Endothelial cell of umbilical vein (primary cell): ENCODE measurements around the gene C4orf33. TPM values are rescaled to one million over a fixed set of nuclear protein-coding genes. Genes with fewer than 3 reads are reported as not detected.

Experiments used
- BruUV-seq: library from RNA; stranded (reverse); fragments of 400-500 nt; replicated peaks from 2 replicates; lab custom pipeline; 2021; lab: Mats Ljungman, UMichigan
- CTCF ChIA-PET: fragments of 300-600, 350-600 bp; sonication (Branson Sonifier 250); formaldehyde crosslinking; loops from one replicate; lab custom pipeline; 2021; ENCODE audit warnings: antibody characterized with exemption, inconsistent platforms; lab: Charles Lee
- POLR2A ChIA-PET: fragments of 300-600, 350-600 bp; sonication (Branson Sonifier 250); formaldehyde crosslinking; loops from one replicate; lab custom pipeline; 2021; ENCODE audit warnings: antibody characterized with exemption, inconsistent platforms; lab: Charles Lee
- DNase-seq: peaks from one replicate; pipeline ENCODE4 v3.0.0-alpha.2; 2011; ENCODE audit warnings: low read depth, low spot score
- FAIRE-seq: peaks from 2 replicates; lab custom pipeline; 2011; peaks lifted over from hg19 to GRCh38; lab: Jason Lieb, UNC
- H2AFZ ChIP-seq: 2 replicates; pipeline ENCODE4 v1.6.0; 2012; ENCODE audit warnings: low read depth, low read length, control low read depth, inconsistent platforms
- H3K27ac ChIP-seq: 2 replicates; pipeline ENCODE4 v1.5.1; 2011; ENCODE audit warnings: low read depth, mild to moderate bottlenecking, control low read depth, low read length, moderate library complexity; ENCODE audit not compliant: insufficient read depth
- H3K27me3 ChIP-seq, 2 experiments: 2 replicates each; pipeline versions ENCODE4 v1.6.0 to v1.6.1; 2011; ENCODE audit warnings: low read length in 2 of 2, mixed read lengths in 1 of 2; ENCODE audit not compliant: control insufficient read depth in 2 of 2, insufficient read depth in 2 of 2
- H3K36me3 ChIP-seq, 2 experiments: 2 replicates in 1 of 2; 3 replicates in 1 of 2; pipeline ENCODE4 v1.5.1; 2011; ENCODE audit warnings: low read length in 2 of 2, mild to moderate bottlenecking in 1 of 2, moderate library complexity in 1 of 2; ENCODE audit not compliant: control insufficient read depth in 2 of 2, insufficient read depth in 2 of 2; ENCODE audit errors: extremely low read depth in 1 of 2
- H3K4me1 ChIP-seq: 3 replicates; pipeline ENCODE4 v1.5.1; 2011; ENCODE audit warnings: mild to moderate bottlenecking, low read length; ENCODE audit not compliant: control insufficient read depth, insufficient read depth; ENCODE audit errors: extremely low read depth
- H3K4me2 ChIP-seq: 2 replicates; pipeline ENCODE4 v1.6.1; 2011; ENCODE audit warnings: low read length, control low read depth, mixed read lengths; ENCODE audit not compliant: insufficient read depth
- H3K4me3 ChIP-seq, 3 experiments: fragments of 200-600 bp in 1 of 3; sonication (generic), shearing (Covaris generic) in 1 of 3; replicated peaks in 1 of 3; 2 replicates each; pipeline ENCODE4 v1.5.1; 2011 to 2016; ENCODE audit warnings: control low read depth in 3 of 3, low read length in 3 of 3, mild to moderate bottlenecking in 2 of 3, inconsistent platforms in 1 of 3, low read depth in 1 of 3, moderate library complexity in 1 of 3; ENCODE audit not compliant: insufficient read depth in 1 of 3
- H3K79me2 ChIP-seq: 2 replicates; pipeline ENCODE4 v1.6.0; 2012; ENCODE audit warnings: low read length, inconsistent platforms; ENCODE audit not compliant: control insufficient read depth, insufficient read depth
- H3K9ac ChIP-seq: replicated peaks from 2 replicates; pipeline ENCODE3; 2011; ENCODE audit warnings: low read length, control low read depth; ENCODE audit not compliant: insufficient read depth; ENCODE audit errors: extremely low read depth
- H3K9me1 ChIP-seq: replicated peaks from 3 replicates; pipeline ENCODE4 v1.6.0; 2011; ENCODE audit warnings: mild to moderate bottlenecking, low read length; ENCODE audit not compliant: control insufficient read depth, insufficient read depth; ENCODE audit errors: extremely low read depth
- H3K9me3 ChIP-seq: replicated peaks from 2 replicates; pipeline ENCODE4 v1.5.1; 2012; ENCODE audit warnings: low read length, inconsistent platforms; ENCODE audit not compliant: control insufficient read depth, insufficient read depth
- H4K20me1 ChIP-seq: replicated peaks from 2 replicates; pipeline ENCODE3; 2011; ENCODE audit warnings: mild to moderate bottlenecking, low read length; ENCODE audit not compliant: control insufficient read depth, insufficient read depth; ENCODE audit errors: extremely low read depth
- EZH2 ChIP-seq: IDR thresholded peaks from 2 replicates; pipeline ENCODE4 v1.6.1; 2012; ENCODE audit warnings: borderline replicate concordance, low read depth, mild to moderate bottlenecking, moderate library complexity, low read length, inconsistent platforms; ENCODE audit not compliant: severe bottlenecking
- FOS ChIP-seq: IDR thresholded peaks from 2 replicates; pipeline ENCODE4 v1.6.1; 2011; ENCODE audit warnings: mild to moderate bottlenecking, low read length, moderate library complexity, borderline replicate concordance; ENCODE audit not compliant: insufficient read depth
- GATA2 ChIP-seq: IDR thresholded peaks from 2 replicates; pipeline ENCODE4 v1.7.0; 2011; ENCODE audit warnings: low read depth, mild to moderate bottlenecking, moderate library complexity, mixed read lengths, low read length; ENCODE audit not compliant: insufficient read length, insufficient read depth
- JUN ChIP-seq: IDR thresholded peaks from 2 replicates; pipeline ENCODE4 v1.6.1; 2011; ENCODE audit warnings: borderline replicate concordance, low read depth; ENCODE audit not compliant: insufficient read length, insufficient read depth
- MYC ChIP-seq: IDR thresholded peaks from one replicate; pipeline ENCODE4 v1.6.1; 2011; ENCODE audit warnings: mild to moderate bottlenecking, low read depth, low read length
- POLR2A ChIP-seq: IDR thresholded peaks from 2 replicates; pipeline ENCODE4 v1.6.1; 2012; ENCODE audit warnings: low read depth, mild to moderate bottlenecking, control low read depth, low read length
- POLR2AphosphoS5 ChIP-seq: IDR thresholded peaks from 2 replicates; pipeline ENCODE4 v1.6.1; 2012; ENCODE audit warnings: low read depth, mild to moderate bottlenecking, control low read depth, low read length, moderate library complexity; ENCODE audit not compliant: insufficient read depth
- dilution Hi-C: fragments of 300-500 bp; cut with MboI; formaldehyde crosslinking; loops from one replicate; pipeline ENCODE4 v1.15.0; 2019; ENCODE audit warnings: low sequenced_read_pairs; ENCODE audit not compliant: extremely low pct_ligation_motif_present
- intact Hi-C: fragments of 100-400 bp; cut with micrococcal nuclease; formaldehyde crosslinking; loops from one replicate; pipeline ENCODE4 v1.10.0; 2022
- polyA plus RNA-seq, 4 experiments: library from polyadenylated mRNA; depleted of rRNA in 3 of 4; stranded (reverse) in 3 of 4; unstranded in 1 of 4; fragments of >200 nt; gene quantifications; 2 replicates each; pipeline versions ENCODE4 v1.2.1 to v1.2.3, GENCODE V29; 2011 to 2012; ENCODE audit warnings: missing spikeins in 1 of 4
- total RNA-seq: library from RNA; stranded (reverse); gene quantifications from 2 replicates; pipeline ENCODE4 v1.2.3, GENCODE V29; 2021
- TF ChIP-seq, protein P1 (sequence below), 2 donors: IDR thresholded peaks; 1 replicate in 1 of 2; 2 replicates in 1 of 2; pipeline ENCODE4 v1.5.1; 2011; ENCODE audit warnings: low read length in 2 of 2, mild to moderate bottlenecking in 2 of 2, moderate library complexity in 2 of 2, control low read depth in 1 of 2, inconsistent platforms in 1 of 2, low read depth in 1 of 2; ENCODE audit not compliant: insufficient read depth in 1 of 2; ENCODE audit errors: extremely low read depth in 1 of 2
- TF ChIP-seq, protein P2 (sequence below): IDR thresholded peaks from 2 replicates; pipeline ENCODE4 v1.6.1; 2011; ENCODE audit not compliant: insufficient read depth, insufficient read length

Gene C4orf33
- total and polyA plus RNA-seq, 2 donors (not counting 3 experiments of a cell fraction or from before 2014, with no cell fraction given) = 2.6 to 9.4 TPM

DNA sequence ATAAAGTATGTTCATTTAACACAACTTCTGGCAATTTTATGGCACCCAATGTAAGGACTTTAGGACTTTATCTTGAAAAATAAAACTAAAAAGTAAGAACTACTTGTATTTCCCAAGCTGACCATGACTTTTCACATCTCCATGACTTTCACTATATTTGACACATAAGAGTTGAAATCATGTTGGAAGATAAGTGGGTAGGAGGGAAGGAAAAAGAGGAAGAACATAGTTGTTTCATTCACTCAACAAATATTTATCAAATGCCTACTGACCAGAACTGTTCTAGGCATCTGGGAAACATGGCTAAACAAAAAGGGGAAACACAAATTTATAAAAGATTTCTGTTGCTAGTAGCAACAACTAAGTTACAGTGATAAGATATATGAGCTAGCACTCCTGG lies 18.6 kb upstream of the C4orf33 start:
- intact Hi-C loops = no loop called here
- no peak for FAIRE-seq
- CTCF ChIA-PET = interaction anchor here (1.0 to 1.1 kb wide), 2 partner anchors 16 to 171 kb away, joined by 3 read pairs; partner anchors contain the start of gene SCLT1

DNA sequence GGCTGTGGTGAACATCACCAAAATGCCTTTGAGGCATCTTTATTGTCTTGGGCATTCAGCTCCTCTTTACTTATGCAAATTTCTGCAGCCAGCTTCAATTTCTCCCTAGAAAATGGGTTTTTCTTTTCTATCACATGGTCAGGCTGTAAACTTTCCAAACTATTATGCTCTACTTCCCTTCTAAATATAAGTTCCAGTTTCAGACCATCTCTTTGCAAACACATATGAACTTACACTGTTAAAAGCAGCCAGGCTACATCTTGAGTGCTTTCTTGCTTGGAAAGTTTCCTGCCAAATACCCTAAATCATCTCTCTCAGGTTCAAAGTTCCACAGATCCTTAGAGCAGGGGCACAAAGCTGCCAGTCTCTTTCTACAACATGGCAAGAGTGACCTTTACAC lies 15.8 kb upstream of the C4orf33 start:
- H2AFZ ChIP-seq = no peak overlapping the region
- FAIRE-seq (no peak), DNase-seq (no peak)
- peaks cover 0 to 2% of the 10 kb centered on the region in 2 experiments for H3K36me3 ChIP-seq
- ChIA-PET CTCF (no interaction called here), POLR2A (no interaction called here)
- H3K79me2 ChIP-seq = peaks cover 56% of the 10 kb centered on the region
- no peak overlapping the region for H3K4me3 ChIP-seq
- H3K9me3 ChIP-seq = no peaks in the 10 kb centered on the region
- no peaks in the 10 kb centered on the region for H3K4me1 ChIP-seq
- no TSS peak for BruUV-seq
- H3K27me3 ChIP-seq = no peaks in the 10 kb centered on the region
- H4K20me1 ChIP-seq = no peaks in the 10 kb centered on the region
- dilution Hi-C loops (no loop called here), intact Hi-C loops (no loop called here)
- no peak overlapping the region for H3K9ac ChIP-seq
- no peak overlapping the region for H3K4me2 ChIP-seq
- no peaks in the 10 kb centered on the region for H3K9me1 ChIP-seq
- no peak for TF ChIP-seq POLR2AphosphoS5
- no peak for TF ChIP-seq JUN
- no peak for TF ChIP-seq POLR2A
- TF ChIP-seq, protein P1, sequence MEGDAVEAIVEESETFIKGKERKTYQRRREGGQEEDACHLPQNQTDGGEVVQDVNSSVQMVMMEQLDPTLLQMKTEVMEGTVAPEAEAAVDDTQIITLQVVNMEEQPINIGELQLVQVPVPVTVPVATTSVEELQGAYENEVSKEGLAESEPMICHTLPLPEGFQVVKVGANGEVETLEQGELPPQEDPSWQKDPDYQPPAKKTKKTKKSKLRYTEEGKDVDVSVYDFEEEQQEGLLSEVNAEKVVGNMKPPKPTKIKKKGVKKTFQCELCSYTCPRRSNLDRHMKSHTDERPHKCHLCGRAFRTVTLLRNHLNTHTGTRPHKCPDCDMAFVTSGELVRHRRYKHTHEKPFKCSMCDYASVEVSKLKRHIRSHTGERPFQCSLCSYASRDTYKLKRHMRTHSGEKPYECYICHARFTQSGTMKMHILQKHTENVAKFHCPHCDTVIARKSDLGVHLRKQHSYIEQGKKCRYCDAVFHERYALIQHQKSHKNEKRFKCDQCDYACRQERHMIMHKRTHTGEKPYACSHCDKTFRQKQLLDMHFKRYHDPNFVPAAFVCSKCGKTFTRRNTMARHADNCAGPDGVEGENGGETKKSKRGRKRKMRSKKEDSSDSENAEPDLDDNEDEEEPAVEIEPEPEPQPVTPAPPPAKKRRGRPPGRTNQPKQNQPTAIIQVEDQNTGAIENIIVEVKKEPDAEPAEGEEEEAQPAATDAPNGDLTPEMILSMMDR (IDR thresholded peaks at IDR 0.05; ENCODE audit: extremely low read depth in 1 of 2, insufficient read depth in 1 of 2, low read depth in 1 of 2, low read length in 2 of 2) = no peak
- TF ChIP-seq, protein P2, sequence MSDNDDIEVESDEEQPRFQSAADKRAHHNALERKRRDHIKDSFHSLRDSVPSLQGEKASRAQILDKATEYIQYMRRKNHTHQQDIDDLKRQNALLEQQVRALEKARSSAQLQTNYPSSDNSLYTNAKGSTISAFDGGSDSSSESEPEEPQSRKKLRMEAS = no peak
- no peak for TF ChIP-seq EZH2
- no peak for TF ChIP-seq GATA2
- TF ChIP-seq FOS = no peak
- no peak for TF ChIP-seq MYC
- no peak overlapping the region for H3K27ac ChIP-seq

More for the DNA sequence above, 18.6 kb upstream of the C4orf33 start:
- POLR2A ChIA-PET = no interaction called here
- Histone ChIP-seq H3K9me1 (no peaks in the 10 kb centered on the region), H3K4me1 (no peaks in the 10 kb centered on the region), H4K20me1 (no peaks in the 10 kb centered on the region), H3K27me3 (no peaks in the 10 kb centered on the region), H3K27ac (no peak overlapping the region), H2AFZ (no peak overlapping the region), H3K79me2 (peaks cover 37% of the 10 kb centered on the region), H3K9me3 (no peaks in the 10 kb centered on the region), H3K9ac (no peak overlapping the region), H3K4me3 (no peak overlapping the region), H3K36me3 (peaks cover 0 to 2% of the 10 kb centered on the region in 2 experiments), H3K4me2 (no peak overlapping the region)
- BruUV-seq = no TSS peak
- dilution Hi-C loops = no loop called here
- TF ChIP-seq POLR2AphosphoS5 (no peak), POLR2A (no peak), EZH2 (no peak)
- TF ChIP-seq, protein P1 (IDR thresholded peaks at IDR 0.05; ENCODE audit: extremely low read depth in 1 of 2, insufficient read depth in 1 of 2, low read depth in 1 of 2, low read length in 2 of 2) = no peak
- TF ChIP-seq, protein P2 = no peak
- no peak for DNase-seq
